NCI-H82 treated with DMSO at 0.1 percent for 48 hours (cell line): ENCODE measurements around the gene SKA2.
"Not testable (repeated sequence)": the region's sequence is repeated elsewhere in the genome, so short reads cannot be mapped to it uniquely, and the experiment has no call there.

Experiments
- DNase-seq: peaks from one replicate; lab custom pipeline; 2025; ENCODE audit not compliant: unreplicated experiment; lab: John Stamatoyannopoulos, UW

SKA2 gene

DNA sequence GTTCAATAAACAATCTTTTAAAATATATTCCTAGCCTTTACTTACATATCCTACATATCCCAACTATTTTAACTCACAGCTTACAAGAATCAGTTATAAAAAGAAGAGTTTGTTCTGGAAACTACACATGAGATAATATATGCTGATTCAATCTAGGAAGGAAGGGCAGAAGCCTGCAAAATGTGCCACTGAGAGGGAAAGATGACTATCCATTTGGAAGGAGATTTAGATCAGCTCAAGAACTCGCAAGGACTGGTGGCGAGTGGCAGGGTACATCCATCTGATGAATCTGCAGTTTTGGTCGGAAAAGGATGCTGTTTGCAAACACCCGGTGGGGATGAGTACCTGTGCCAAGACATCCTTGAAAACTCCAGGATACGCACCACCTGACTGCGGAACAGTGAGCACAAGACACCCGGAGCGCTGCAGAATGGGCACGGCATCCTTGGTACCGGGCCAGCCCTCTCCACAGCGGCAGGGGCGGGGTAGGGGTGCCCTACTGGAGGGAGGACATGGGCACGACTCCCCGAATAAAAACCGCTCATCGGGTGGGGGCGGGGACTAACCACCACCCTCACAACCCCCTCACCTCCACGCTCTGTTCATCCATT is 49.0 kb downstream of the SKA2 start:
- DNase-seq, result no peak

DNA sequence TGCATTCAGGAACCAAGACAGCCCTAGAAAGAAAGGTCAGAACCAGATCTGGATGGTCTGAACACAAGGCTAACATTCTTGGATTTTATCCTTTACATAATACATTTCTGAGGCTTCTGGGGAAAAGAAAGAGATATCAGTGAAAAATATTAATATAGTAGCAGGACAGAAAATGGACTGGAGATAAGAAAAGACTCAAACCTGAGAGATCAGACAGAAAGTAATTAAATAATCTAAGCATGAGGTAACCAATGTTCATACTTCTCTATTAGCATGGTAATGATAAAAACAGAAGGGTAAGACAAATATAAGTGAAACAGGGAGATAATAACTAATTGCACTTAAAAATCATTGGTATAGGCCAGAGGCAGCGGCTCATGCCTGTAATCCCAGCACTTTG is 53.8 kb downstream of the SKA2 start:
- no peak for DNase-seq

DNA sequence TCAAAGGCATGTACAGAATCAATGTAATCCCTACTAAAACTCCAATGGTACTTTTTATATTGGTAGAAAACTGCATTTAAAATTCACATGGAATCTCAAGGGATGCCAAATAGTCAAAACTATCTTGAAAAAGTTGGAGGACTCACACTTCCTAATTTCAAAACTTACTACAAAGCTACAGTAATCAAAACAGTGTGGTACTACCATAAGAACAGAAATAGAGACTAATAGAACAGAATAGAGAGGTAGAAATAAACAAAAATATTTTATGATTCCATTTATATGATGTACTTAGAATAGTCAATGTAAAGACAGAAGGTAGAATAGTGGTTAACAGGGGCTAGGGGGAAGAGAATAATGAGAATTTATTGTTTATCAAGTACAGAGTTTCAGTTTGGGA is 57.1 kb downstream of the SKA2 start:
- no peak for DNase-seq

DNA sequence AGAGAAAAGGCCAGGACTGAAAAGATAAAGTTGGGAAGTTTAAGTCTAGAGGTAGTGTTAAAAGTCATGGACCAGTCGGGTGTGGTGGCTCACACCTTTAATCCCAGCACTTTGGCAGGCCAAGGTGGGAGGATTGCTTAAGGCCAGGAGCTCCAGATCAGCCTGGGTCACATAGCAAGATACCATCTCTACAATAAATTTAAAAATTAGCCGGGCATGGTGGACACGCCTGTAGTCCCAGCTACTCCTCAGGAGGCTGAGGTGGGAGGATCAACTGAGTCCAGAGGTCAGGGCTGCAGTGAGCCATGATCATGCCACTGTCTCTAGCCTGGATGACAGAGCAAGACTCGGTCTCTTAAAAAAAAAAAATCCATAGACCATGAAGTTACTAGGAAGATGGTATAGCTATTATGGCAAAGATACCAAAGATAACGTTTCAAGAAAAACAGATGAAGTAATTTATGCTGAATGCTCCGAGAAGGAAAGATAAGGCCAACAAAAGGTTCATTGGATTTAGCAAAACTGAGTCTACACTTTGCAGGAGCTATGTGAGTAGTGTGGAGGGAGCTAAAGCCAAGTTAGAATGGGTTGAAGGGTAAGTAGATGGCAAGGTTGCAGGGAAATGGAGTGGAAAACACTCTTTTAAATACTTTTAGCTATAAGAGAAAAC is 60.0 kb downstream of the SKA2 start:
- DNase-seq, result no peak

DNA sequence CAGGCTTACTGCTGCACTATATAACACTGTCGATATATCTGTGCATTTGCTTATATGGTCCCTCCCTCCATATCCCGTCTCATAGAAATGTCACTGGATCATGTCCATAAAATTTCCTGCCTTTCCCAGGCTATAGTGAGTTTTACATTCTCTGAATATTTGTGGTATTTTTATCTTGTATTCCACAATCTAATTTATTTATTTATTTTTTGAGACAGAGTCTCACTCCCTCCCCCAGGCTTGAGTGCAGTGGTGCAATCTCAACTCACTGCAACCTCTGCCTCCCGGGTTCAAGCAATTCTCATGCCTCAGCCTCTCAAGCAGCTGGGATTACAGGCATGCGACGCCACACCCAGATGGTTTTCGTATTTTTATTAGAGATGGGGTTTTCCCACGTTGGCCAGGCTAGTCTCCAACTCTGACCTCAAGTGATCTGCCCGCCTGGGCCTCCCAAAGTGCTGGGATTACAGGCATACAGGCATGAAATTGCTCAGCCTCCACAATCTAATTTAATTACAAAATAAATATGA is 61.2 kb downstream of the SKA2 start:
- no peak for DNase-seq

DNA sequence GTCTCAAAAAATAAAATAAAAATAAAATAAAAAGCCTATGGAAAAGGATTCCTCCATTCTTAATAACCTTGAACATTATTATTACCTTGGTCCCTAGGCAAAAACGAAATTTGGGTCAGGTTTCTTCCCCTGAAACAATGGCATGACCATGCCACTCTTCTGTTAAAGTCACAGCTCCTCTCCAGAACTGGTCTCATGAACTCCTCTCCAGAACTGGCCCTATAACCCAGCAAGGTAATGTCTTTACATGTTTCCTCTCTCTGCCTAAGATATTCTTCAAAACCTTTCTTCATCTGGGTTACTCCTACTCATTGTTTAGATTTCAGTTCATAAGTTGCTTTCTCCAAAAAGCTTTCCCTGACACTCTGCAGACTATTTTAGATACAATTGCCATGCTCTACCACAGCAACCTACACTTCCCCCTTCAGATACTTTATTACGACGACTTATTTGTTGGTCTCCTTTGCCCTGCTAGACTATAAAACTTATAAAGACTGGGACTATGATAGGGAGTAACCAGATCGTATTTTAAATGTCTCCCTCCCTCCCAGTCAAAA is 61.8 kb downstream of the SKA2 start:
- DNase-seq, result no peak

DNA sequence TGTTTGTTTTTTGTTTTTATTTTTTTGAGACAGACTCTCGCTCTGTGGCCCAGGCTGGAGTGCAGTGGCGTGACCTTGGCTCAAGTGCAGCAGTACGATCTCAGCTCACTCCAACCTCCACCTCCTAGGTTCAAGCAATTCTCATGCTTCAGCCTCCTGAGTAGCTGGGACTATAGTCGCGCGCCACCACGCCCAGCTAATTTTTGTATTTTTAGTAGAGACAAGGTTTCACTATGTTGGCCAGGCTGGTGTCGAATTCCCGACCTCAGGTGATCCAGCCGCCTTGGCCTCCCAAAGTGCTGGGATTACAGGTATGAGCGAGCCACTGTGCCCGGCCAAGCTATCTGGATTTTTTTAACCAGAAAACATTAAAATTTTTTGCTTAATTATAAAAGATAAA is 64.4 kb downstream of the SKA2 start:
- DNase-seq, result not testable (repeated sequence)

DNA sequence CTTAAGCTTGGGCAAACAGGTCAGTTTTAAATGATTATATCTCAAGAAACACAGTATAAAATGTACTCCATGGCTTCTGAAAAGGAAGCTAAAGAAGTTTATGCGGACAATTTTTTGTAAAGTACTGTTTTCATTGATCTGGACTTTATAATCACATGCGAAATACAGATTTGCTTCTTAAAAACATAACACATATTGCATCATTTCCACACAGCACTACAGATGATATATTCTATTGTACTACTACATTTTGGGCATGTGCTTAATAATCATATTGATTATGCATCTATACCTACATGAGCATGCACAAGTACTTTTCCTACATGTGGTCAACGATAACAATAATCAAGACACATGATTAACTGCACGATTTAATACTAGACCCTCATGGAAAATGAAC is 70.8 kb downstream of the SKA2 start:
- no peak for DNase-seq

DNA sequence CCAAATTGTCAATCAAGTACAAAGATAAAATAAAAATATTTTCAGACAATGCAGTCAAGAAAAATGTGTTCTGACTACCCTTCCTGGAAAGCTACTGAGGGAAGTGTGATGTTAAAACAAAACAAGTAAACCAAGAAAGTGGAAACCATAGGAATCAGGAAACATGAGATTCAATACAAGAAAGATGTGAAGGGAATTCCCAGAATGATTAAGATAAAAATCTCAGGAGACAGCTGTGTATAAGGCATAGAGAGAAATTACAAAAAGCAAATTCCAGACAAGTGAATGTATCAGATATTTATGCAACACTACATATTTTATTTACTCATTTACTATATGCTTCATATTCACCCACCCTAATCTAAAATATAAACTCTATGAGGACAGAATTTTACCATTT is 80.5 kb downstream of the SKA2 start:
- no peak for DNase-seq

DNA sequence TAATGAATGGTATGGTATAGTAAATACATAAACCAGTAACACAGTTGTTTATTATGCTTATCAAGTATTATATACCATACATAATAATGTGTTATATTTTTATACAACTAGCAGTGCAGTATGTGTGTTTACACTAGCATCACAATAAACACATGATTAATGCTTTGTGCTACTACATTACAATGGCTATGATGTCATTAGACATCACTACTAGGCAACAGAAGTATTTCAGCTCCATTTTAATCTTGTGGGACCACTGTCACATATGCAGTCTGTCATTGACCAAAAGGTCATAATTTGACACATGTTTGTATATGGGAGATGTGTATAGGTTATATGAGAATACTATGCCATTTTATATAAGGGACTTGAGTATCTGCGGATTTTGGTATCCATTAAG is 81.0 kb downstream of the SKA2 start:
- DNase-seq, result no peak

DNA sequence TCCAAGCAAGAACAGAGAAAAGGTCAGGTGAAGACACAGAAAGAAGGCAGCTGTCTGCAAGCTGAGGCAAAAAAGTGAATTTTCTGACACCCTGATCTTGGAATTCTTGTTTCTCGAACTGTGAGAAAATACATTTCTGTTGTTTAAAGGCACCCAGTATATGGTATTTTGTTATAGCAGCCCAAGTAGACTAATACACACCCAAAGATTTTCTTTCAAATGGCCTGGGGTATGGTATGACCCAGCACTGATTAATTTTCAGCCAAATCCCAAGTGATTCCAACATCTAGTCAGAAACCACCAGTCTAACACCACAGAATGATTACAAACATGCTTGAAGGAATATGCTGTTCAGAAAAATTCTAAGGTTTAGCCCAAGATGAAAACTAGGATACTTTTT is 85.1 kb downstream of the SKA2 start:
- no peak for DNase-seq

DNA sequence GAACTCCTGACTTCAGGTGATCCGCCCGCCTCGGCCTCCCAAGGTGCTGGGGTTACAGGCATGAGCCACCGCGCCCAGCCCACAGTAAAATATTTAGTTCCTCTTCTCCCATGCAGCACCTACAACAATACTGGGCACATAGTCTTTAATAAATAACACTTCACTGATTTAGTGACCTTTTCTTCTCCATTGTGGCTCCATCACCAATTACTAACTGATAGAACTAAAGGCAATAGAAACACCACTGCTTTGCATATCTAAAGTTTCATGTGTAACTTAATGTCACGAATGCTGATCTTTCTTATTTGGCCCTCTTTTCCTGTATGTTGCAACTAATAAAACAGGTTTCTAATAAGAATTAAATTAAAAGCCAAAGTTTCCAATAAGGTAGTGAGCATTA is 87.2 kb downstream of the SKA2 start:
- no peak for DNase-seq

DNA sequence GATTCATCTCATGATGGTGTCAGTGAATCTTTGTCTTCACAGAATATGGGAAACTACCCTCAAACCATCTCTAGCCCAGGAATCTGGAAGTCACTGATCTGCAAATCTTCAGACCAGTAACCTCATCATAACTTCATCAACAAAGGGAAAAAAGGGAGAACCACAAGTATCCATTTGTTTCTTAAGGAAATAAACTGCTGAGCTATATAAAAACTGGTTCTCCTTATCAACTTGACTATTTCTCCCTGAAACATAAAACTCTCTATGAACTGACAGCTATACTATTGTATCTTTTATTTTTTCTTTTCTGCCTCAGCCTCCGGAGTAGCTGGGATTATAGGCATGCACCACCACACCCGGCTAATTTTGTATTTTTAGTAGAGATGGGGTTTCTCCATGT is 87.6 kb downstream of the SKA2 start:
- DNase-seq, result no peak

DNA sequence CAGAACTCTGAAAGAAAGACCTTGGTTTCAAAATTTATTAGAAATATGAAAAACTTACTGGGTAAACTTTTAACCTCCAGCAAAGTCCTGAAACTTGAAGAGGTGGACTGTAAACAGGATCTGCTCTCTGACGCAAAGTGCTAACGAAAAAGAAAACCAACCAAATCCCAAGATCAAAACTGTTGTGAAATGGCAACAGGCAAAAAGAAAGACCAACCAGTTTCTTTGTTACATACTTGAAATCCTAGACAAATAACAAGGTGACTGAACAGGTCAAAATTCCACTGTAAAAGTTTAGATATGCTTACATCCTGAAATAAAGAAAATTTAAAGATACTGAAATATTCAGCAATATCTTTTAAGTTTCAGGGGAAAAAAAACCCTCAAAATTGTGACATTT is 92.5 kb downstream of the SKA2 start:
- no peak for DNase-seq
